Brain microvascular endothelial cell (primary cell): Measurements from ENCODE around the gene MYZAP.

Experiments used
- DNase-seq: peaks from one replicate; pipeline ENCODE4 v3.0.0-alpha.2; 2020
- H3K27ac ChIP-seq: fragments of 250-450 bp; sonication (Bioruptor Pico); 2 replicates; pipeline ENCODE4 v1.5.1; 2020; ENCODE audit warnings: mild to moderate bottlenecking, moderate library complexity
- H3K27me3 ChIP-seq: fragments of 250-450 bp; sonication (Bioruptor Pico); replicated peaks from 2 replicates; pipeline ENCODE4 v1.5.1; 2020; ENCODE audit warnings: mild to moderate bottlenecking
- H3K36me3 ChIP-seq: fragments of 250-450 bp; sonication (Bioruptor Pico); replicated peaks from 2 replicates; pipeline ENCODE4 v1.5.1; 2020; ENCODE audit warnings: mild to moderate bottlenecking
- H3K4me3 ChIP-seq: 2 replicates; pipeline ENCODE4 v1.5.1; 2011; ENCODE audit warnings: low read depth, mild to moderate bottlenecking, control low read depth, low read length, moderate library complexity
- in situ Hi-C: cut with HindIII; loops from 2 replicates; pipeline ENCODE4 v1.10.0; 2017; ENCODE audit warnings: low sequenced_read_pairs, low pct_ligation_motif_present
- TF ChIP-seq, protein P1 (sequence below): IDR thresholded peaks from 2 replicates; pipeline ENCODE4 v1.5.1; 2011; ENCODE audit warnings: low read depth, mild to moderate bottlenecking, moderate library complexity, low read length, control low read depth, inconsistent platforms; ENCODE audit errors: missing control alignments

MYZAP gene

GRCh38 chr15:57694279-57694678 is 102.6 kb downstream of the MYZAP start:
- in situ Hi-C loops: no loop called here

DNA sequence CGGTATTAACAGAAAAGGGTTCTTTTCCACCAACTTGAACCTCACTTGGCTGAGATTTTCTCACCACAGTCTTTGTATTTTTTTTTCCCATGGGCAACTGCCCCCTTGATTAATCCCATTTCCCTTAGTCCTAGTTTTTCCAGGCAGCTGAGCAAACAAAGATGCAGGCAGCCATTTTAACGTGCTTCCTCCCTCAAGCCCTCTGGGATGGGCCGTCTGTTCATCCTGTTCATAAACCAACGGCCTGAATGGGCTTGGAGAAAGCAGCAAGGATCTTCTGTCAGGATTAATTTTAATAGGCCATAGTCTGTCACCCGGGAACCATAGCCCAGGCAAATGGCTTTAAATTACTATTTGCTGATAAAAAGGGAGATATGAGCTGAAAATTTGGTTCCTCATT is 104.4 kb downstream of the MYZAP start:
- TF ChIP-seq, protein P1, sequence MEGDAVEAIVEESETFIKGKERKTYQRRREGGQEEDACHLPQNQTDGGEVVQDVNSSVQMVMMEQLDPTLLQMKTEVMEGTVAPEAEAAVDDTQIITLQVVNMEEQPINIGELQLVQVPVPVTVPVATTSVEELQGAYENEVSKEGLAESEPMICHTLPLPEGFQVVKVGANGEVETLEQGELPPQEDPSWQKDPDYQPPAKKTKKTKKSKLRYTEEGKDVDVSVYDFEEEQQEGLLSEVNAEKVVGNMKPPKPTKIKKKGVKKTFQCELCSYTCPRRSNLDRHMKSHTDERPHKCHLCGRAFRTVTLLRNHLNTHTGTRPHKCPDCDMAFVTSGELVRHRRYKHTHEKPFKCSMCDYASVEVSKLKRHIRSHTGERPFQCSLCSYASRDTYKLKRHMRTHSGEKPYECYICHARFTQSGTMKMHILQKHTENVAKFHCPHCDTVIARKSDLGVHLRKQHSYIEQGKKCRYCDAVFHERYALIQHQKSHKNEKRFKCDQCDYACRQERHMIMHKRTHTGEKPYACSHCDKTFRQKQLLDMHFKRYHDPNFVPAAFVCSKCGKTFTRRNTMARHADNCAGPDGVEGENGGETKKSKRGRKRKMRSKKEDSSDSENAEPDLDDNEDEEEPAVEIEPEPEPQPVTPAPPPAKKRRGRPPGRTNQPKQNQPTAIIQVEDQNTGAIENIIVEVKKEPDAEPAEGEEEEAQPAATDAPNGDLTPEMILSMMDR: no peak
- Histone ChIP-seq H3K27me3 (no peaks in the 10 kb centered on the region), H3K27ac (no peak overlapping the region), H3K36me3 (no peaks in the 10 kb centered on the region), H3K4me3 (no peak overlapping the region)
- in situ Hi-C loops: no loop called here
- DNase-seq: no peak

More at GRCh38 chr15:57694279-57694678, 102.6 kb downstream of the MYZAP start:
- Histone ChIP-seq H3K4me3 (no peak overlapping the region), H3K27me3 (no peaks in the 10 kb centered on the region), H3K36me3 (no peaks in the 10 kb centered on the region), H3K27ac (no peak overlapping the region)
- TF ChIP-seq, protein P1: no peak
- no peak for DNase-seq

DNA sequence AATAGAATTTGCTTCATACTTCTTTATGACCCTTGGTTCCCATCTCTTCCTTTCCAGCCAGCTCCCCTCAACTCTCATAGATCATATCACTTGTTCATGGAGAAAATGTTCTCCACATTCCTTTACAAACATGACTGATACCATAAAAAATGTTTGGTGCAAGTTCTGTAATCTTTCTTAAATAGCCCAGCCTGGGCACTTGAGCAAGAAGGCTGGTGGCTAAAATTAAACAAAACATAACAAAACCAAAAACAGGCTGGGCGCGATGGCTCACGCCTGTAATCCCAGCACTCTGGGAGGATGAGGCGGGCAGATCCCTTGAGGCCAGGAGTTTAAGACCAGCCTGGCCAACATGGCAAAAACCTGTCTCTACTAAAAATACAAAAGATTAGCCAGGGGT is 105.9 kb downstream of the MYZAP start:
- Histone ChIP-seq H3K27me3 (no peaks in the 10 kb centered on the region), H3K4me3 (no peak overlapping the region), H3K27ac (no peak overlapping the region), H3K36me3 (no peaks in the 10 kb centered on the region)
- TF ChIP-seq, protein P1: no peak
- in situ Hi-C loops: no loop called here
- DNase-seq: peak; percentile 36

GRCh38 chr15:57698243-57698642 is 106.5 kb downstream of the MYZAP start:
- no peak overlapping the region for H3K4me3 ChIP-seq
- DNase-seq: no peak
- TF ChIP-seq, protein P1: no peak
- H3K36me3 ChIP-seq: no peaks in the 10 kb centered on the region
- in situ Hi-C loops: no loop called here
- H3K27me3 ChIP-seq: no peaks in the 10 kb centered on the region
- no peak overlapping the region for H3K27ac ChIP-seq

GRCh38 chr15:57698991-57699390 is 107.3 kb downstream of the MYZAP start:
- in situ Hi-C loops: no loop called here

DNA sequence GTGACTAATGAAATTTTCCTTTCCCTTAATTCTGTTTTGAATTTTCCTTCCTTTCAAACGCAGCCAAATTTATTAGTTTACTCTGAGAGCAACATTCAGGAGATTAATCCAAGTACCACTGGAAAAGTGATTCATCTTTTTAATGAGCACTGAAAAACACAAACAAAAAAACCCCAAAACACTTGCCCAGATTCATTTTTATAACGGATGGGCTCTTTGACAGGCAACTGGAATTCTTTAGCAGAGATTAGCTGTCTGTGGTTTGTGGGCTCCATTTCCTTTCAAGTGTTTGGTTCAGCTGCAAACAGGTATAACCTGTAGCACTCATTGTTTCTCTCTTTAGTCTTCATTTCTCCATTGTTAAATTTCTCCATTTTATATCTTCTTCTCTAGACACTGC is 111.7 kb downstream of the MYZAP start:
- Histone ChIP-seq H3K27me3 (no peaks in the 10 kb centered on the region), H3K4me3 (no peak overlapping the region), H3K36me3 (no peaks in the 10 kb centered on the region), H3K27ac (no peak overlapping the region)
- in situ Hi-C loops: no loop called here
- no peak for DNase-seq
- TF ChIP-seq, protein P1: no peak

More at GRCh38 chr15:57698991-57699390, 107.3 kb downstream of the MYZAP start:
- Histone ChIP-seq H3K27ac (no peak overlapping the region), H3K27me3 (no peaks in the 10 kb centered on the region), H3K4me3 (no peak overlapping the region), H3K36me3 (no peaks in the 10 kb centered on the region)
- DNase-seq: no peak
- TF ChIP-seq, protein P1: no peak
